RWPE2 (cell line): ENCODE data around the gene NR2F1-AS1.
"Not testable (repeated sequence)": the region's sequence is repeated elsewhere in the genome, so short reads cannot be mapped to it uniquely, and the experiment has no call there.

Experiments
- ATAC-seq: fragments of 200-7000 bp; cut with Tn5 transposase; 3 replicates; pipeline ENCODE4 v1.9.1; 2021; ENCODE audit warnings: low read depth
- DNase-seq: peaks from one replicate; pipeline ENCODE4 v3.0.0-alpha.2; 2020; ENCODE audit warnings: low spot score
- H3K27ac ChIP-seq: fragments of 450-650 bp; 2 replicates; pipeline ENCODE4 v1.5.1; 2017; ENCODE audit warnings: mild to moderate bottlenecking; ENCODE audit not compliant: poor library complexity, severe bottlenecking
- H3K27me3 ChIP-seq: fragments of 250-450 bp; sonication (Bioruptor Pico); 2 replicates; pipeline ENCODE4 v1.5.1; 2021; ENCODE audit warnings: mild to moderate bottlenecking, moderate library complexity; ENCODE audit not compliant: insufficient read depth, poor library complexity, severe bottlenecking
- H3K36me3 ChIP-seq: fragments of 250-450 bp; sonication (Bioruptor Pico); 2 replicates; pipeline ENCODE4 v1.5.1; 2020; ENCODE audit warnings: low read depth, mild to moderate bottlenecking, moderate library complexity
- H3K4me1 ChIP-seq: fragments of 250-450 bp; sonication (Bioruptor Pico); 2 replicates; pipeline ENCODE4 v1.5.1; 2021; ENCODE audit warnings: mild to moderate bottlenecking, moderate library complexity; ENCODE audit not compliant: insufficient read depth, poor library complexity, severe bottlenecking
- H3K4me3 ChIP-seq: fragments of 250-450 bp; sonication (Bioruptor Pico); 2 replicates; pipeline ENCODE4 v1.5.1; 2021; ENCODE audit warnings: mild to moderate bottlenecking, moderate library complexity; ENCODE audit not compliant: severe bottlenecking
- H3K9me3 ChIP-seq: fragments of 250-450 bp; sonication (Bioruptor Pico); 2 replicates; pipeline ENCODE4 v1.5.1; 2021; ENCODE audit warnings: mild to moderate bottlenecking, moderate library complexity; ENCODE audit not compliant: severe bottlenecking
- TF ChIP-seq, protein P1 (sequence below): fragments of 450-650 bp; IDR thresholded peaks from one replicate; pipeline ENCODE4 v1.5.1; 2017; ENCODE audit warnings: mild to moderate bottlenecking, moderate library complexity; ENCODE audit not compliant: poor library complexity, severe bottlenecking

Gene NR2F1-AS1

DNA sequence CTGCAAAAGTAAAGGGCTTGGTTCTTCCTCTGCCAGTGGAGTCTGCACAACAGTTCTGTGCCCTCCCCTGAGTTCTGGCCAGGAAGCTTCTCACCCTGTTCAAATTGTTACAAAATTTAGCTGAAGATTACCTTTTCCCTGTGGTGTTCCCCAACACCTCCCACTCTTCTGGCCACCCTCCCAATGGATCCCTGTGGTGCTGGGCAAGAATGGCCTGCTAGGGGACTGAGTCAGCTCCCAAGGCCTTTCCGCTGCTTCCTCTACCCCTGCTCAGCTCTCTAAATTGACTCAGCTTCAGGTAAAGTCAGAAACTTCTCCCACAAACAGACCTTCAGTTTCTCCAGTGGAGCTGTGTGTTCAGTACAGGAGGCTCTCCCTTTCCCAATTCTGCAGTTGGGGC, 186.0 kb downstream of the NR2F1-AS1 start:
- no peak for DNase-seq
- TF ChIP-seq, protein P1, sequence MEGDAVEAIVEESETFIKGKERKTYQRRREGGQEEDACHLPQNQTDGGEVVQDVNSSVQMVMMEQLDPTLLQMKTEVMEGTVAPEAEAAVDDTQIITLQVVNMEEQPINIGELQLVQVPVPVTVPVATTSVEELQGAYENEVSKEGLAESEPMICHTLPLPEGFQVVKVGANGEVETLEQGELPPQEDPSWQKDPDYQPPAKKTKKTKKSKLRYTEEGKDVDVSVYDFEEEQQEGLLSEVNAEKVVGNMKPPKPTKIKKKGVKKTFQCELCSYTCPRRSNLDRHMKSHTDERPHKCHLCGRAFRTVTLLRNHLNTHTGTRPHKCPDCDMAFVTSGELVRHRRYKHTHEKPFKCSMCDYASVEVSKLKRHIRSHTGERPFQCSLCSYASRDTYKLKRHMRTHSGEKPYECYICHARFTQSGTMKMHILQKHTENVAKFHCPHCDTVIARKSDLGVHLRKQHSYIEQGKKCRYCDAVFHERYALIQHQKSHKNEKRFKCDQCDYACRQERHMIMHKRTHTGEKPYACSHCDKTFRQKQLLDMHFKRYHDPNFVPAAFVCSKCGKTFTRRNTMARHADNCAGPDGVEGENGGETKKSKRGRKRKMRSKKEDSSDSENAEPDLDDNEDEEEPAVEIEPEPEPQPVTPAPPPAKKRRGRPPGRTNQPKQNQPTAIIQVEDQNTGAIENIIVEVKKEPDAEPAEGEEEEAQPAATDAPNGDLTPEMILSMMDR = no peak
- Histone ChIP-seq H3K9me3 (no peaks in the 10 kb centered on the region), H3K27me3 (no peaks in the 10 kb centered on the region), H3K4me1 (no peaks in the 10 kb centered on the region), H3K4me3 (no peak overlapping the region), H3K36me3 (no peaks in the 10 kb centered on the region), H3K27ac (no peak overlapping the region)
- ATAC-seq = no peak

- no peaks in the 10 kb centered on the region for H3K4me1 ChIP-seq
- TF ChIP-seq, protein P1 = no peak
- H3K27me3 ChIP-seq = no peaks in the 10 kb centered on the region
- no peaks in the 10 kb centered on the region for H3K9me3 ChIP-seq
- H3K27ac ChIP-seq = no peak overlapping the region
- DNase-seq (no peak), ATAC-seq (no peak)
- no peaks in the 10 kb centered on the region for H3K36me3 ChIP-seq
- no peak overlapping the region for H3K4me3 ChIP-seq
These were observed 186.7 kb downstream of the NR2F1-AS1 start for GRCh38 chr5:93394301-93394700.

DNA sequence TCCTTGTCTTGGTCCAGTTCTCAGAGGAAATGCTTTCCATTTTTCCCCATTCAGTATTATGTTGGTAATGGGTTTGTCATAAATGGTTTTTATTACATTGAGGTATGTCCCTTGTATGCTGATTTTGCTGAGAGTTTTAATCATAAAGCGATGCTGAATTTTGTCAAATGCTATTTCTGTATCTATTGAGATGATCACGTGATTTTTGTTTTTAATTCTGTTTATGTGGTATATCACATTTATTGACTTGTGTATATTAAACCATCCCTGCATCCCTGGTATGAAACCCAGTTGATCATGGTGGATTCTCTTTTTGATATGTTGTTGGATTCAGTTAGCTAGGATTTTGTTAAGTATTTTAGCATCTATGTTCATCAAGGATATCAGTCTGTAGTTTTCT, 189.8 kb downstream of the NR2F1-AS1 start:
- not testable (repeated sequence) for H3K36me3 ChIP-seq, H3K27me3 ChIP-seq, H3K4me3 ChIP-seq, DNase-seq, H3K9me3 ChIP-seq, ATAC-seq, H3K27ac ChIP-seq, H3K4me1 ChIP-seq

GRCh38 chr5:93385655-93386054, 195.4 kb downstream of the NR2F1-AS1 start:
- Histone ChIP-seq H3K4me3 (no peak overlapping the region), H3K36me3 (no peaks in the 10 kb centered on the region), H3K9me3 (no peaks in the 10 kb centered on the region), H3K4me1 (peaks cover 6% of the 10 kb centered on the region), H3K27ac (no peak overlapping the region), H3K27me3 (no peaks in the 10 kb centered on the region)
- DNase-seq (no peak), ATAC-seq (peak; percentile 85)
- TF ChIP-seq, protein P1 = no peak

DNA sequence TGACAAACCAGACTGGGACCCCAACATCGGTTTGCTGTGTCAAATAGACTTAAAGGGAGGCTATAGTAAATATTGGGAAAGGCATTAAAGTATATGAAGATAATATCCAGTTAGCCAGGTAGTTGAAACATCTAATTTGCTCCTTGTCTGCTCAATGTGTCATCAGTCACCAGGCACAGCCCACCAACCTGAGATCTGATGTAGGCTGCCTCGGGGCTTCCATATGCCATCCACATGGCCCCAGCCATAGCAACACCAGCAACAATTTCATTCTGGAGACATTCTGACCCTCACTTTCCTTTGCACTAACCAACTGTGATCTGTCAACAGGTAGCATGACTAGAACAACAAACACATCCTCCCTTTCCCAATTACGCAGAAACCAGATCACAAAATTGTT, 196.0 kb downstream of the NR2F1-AS1 start:
- no peak overlapping the region for H3K4me3 ChIP-seq
- DNase-seq (no peak), ATAC-seq (no peak)
- H3K9me3 ChIP-seq = no peaks in the 10 kb centered on the region
- H3K4me1 ChIP-seq = peaks cover 6% of the 10 kb centered on the region
- H3K27ac ChIP-seq = no peak overlapping the region
- TF ChIP-seq, protein P1 = no peak
- no peaks in the 10 kb centered on the region for H3K36me3 ChIP-seq
- no peaks in the 10 kb centered on the region for H3K27me3 ChIP-seq

DNA sequence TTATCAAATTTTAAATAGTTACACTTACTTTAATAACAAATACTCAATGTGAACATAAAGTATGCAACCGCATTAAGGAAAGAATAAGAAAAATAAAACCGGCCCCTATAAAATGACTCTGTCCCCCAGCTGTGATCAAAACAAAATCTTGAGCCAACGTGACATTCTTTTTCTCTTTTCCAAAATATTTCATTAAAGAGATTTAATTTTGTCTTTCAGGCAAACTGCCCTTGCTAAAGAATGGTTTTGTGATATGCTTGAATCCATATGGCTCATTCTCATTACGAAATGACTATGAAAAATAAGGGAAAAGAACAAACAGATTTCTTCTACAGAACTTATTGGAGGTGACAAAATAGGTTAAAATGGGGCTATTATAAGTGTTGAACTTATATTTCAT, 197.0 kb downstream of the NR2F1-AS1 start:
- Histone ChIP-seq H3K4me3 (no peak overlapping the region), H3K27me3 (no peaks in the 10 kb centered on the region), H3K4me1 (peaks cover 6% of the 10 kb centered on the region), H3K27ac (no peak overlapping the region), H3K36me3 (no peaks in the 10 kb centered on the region), H3K9me3 (no peaks in the 10 kb centered on the region)
- ATAC-seq = no peak
- DNase-seq = no peak
- TF ChIP-seq, protein P1 = no peak
